Spleen (tissue), 11 donors: ENCODE measurements around the gene ILKAP. TPM values are rescaled to one million over a fixed set of nuclear protein-coding genes. Genes with fewer than 3 reads are reported as not detected.

Source experiments
- DNase-seq: peaks from one replicate; pipeline ENCODE4 v3.0.0-alpha.2; 2020
- H3K27ac ChIP-seq, 8 donors: fragments of 200-600 bp; sonication (generic) in 7 of 8; 1 replicate in 4 of 8; 2 replicates in 4 of 8; pipeline versions ENCODE4 v1.5.0 to v1.8.0; 2016 to 2021; ENCODE audit warnings: inconsistent platforms in 4 of 8, mild to moderate bottlenecking in 4 of 8, moderate library complexity in 1 of 8
- H3K27me3 ChIP-seq, 7 donors: fragments of 200-600 bp; sonication (generic) in 6 of 7; replicated peaks in 1 of 7; 1 replicate in 4 of 7; 2 replicates in 3 of 7; pipeline versions ENCODE4 v1.5.0 to v1.8.0; 2016 to 2021; ENCODE audit warnings: inconsistent platforms in 3 of 7, mild to moderate bottlenecking in 1 of 7
- H3K36me3 ChIP-seq, 6 donors: fragments of 200-600 bp; sonication (generic) in 5 of 6; 1 replicate in 4 of 6; 2 replicates in 2 of 6; pipeline versions ENCODE4 v1.5.0 to v1.8.0; 2016 to 2021; ENCODE audit warnings: inconsistent platforms in 2 of 6
- H3K4me1 ChIP-seq, 6 donors: fragments of 200-600 bp; sonication (generic) in 5 of 6; 1 replicate in 3 of 6; 2 replicates in 3 of 6; pipeline versions ENCODE4 v1.5.0 to v1.8.0; 2016 to 2021; ENCODE audit warnings: inconsistent platforms in 3 of 6
- H3K4me3 ChIP-seq, 8 donors: fragments of 200-600 bp; sonication (generic) in 7 of 8; 1 replicate in 4 of 8; 2 replicates in 4 of 8; pipeline versions ENCODE4 v1.5.0 to v1.8.0; 2016 to 2021; ENCODE audit warnings: inconsistent platforms in 4 of 8, mild to moderate bottlenecking in 4 of 8, moderate library complexity in 2 of 8
- H3K9me3 ChIP-seq, 8 donors: fragments of 200-600 bp; sonication (generic) in 7 of 8; 1 replicate in 4 of 8; 2 replicates in 4 of 8; pipeline versions ENCODE4 v1.5.0 to v1.8.0; 2016 to 2021; ENCODE audit warnings: inconsistent platforms in 4 of 8
- POLR2A ChIP-seq, 3 donors: fragments of 450-650 bp; IDR thresholded peaks; one replicate each; pipeline ENCODE4 v1.5.1; 2017; ENCODE audit warnings: antibody characterized with exemption in 3 of 3, mild to moderate bottlenecking in 1 of 3
- POLR2AphosphoS5 ChIP-seq, 3 donors: sonication (generic); formaldehyde crosslinking; IDR thresholded peaks; one replicate each; pipeline ENCODE4 v1.5.1; 2017; ENCODE audit warnings: antibody characterized with exemption in 3 of 3
- WGBS, 5 donors: extraction: QIAGEN DNeasy Blood & Tissue Kit in 3 of 5; methylation state at CpG; one replicate each; pipeline versions ENCODE4 v1.1.5 to v1.1.7; 2013 to 2018; 5-methylcytosine and 5-hydroxymethylcytosine counted together
- intact Hi-C: fragments of 100-400 bp; cut with DNase I; formaldehyde crosslinking; loops from one replicate; pipeline ENCODE4 v1.15.0; 2023; ENCODE audit warnings: low total_unique reads
- polyA plus RNA-seq, 3 donors: library from polyadenylated mRNA; stranded (reverse); fragments of 200-250 nt; gene quantifications; one replicate each; pipeline ENCODE4 v1.2.1, GENCODE V29; 2013
- total RNA-seq, 7 donors: library from RNA; depleted of rRNA in 3 of 7; stranded (reverse); fragments of >200 nt in 3 of 7; fragmentation: NEBNext Ultra II Directional in 4 of 7; extraction: Animal tissue kit (Norgen Biotek cat#: 25700) in 4 of 7; gene quantifications; one replicate each; pipeline versions ENCODE4 v1.1.0 to v1.2.1, GENCODE V29; 2016 to 2021
- TF ChIP-seq, protein P1 (sequence below), 11 experiments: fragments of 200-600 bp in 7 of 11; fragments of 450-650 bp in 4 of 11; sonication (generic) in 4 of 11; IDR thresholded peaks in 8 of 11; conservative IDR thresholded peaks in 3 of 11; 1 replicate in 7 of 11; 2 replicates in 4 of 11; pipeline versions ENCODE4 v1.4.0 to v1.8.0; 2016 to 2021; ENCODE audit warnings: antibody characterized with exemption in 11 of 11, inconsistent platforms in 4 of 11, mild to moderate bottlenecking in 1 of 11
- donor health status: healthy with polysubstance abuse.
- donor health status: DM: no; HTN: no; CAD: no; lungs with moderate emphysema.
- donor health status: DM: no; HTN: no; CAD: no.
- donor health status: Bipolar disorder and iron deficiency.
- donor health status: healthy.
- donor health status: DM: no; HTN: no; CAD: no.
- donor health status: DM: yes; HTN: yes; CAD: no.

Gene ILKAP
- total and polyA plus RNA-seq, 10 donors, result 39.7 to 64.5 (median 50.1) TPM

GRCh38 chr2:238140040-238140439, 63.5 kb downstream of the ILKAP start:
- WGBS, 5 donors, result 89 to 98% (median 92%) methylated on average over 5 to 7 of the region's 7 CpGs
- Histone ChIP-seq H3K4me1 (peaks cover 0 to 19% (median 9%) of the 10 kb centered on the region in 6 donors), H3K36me3 (no peaks in the 10 kb centered on the region), H3K27ac (no peak overlapping the region), H3K9me3 (no peaks in the 10 kb centered on the region), H3K27me3 (peaks cover 0 to 18% (median 0%) of the 10 kb centered on the region in 7 donors), H3K4me3 (no peak overlapping the region)
- intact Hi-C loops, result no loop called here
- no peak for DNase-seq
- no peak for TF ChIP-seq POLR2A (IDR thresholded peaks at IDR 0.05)
- no peak for TF ChIP-seq POLR2AphosphoS5 (IDR thresholded peaks at IDR 0.05)
- TF ChIP-seq, protein P1, sequence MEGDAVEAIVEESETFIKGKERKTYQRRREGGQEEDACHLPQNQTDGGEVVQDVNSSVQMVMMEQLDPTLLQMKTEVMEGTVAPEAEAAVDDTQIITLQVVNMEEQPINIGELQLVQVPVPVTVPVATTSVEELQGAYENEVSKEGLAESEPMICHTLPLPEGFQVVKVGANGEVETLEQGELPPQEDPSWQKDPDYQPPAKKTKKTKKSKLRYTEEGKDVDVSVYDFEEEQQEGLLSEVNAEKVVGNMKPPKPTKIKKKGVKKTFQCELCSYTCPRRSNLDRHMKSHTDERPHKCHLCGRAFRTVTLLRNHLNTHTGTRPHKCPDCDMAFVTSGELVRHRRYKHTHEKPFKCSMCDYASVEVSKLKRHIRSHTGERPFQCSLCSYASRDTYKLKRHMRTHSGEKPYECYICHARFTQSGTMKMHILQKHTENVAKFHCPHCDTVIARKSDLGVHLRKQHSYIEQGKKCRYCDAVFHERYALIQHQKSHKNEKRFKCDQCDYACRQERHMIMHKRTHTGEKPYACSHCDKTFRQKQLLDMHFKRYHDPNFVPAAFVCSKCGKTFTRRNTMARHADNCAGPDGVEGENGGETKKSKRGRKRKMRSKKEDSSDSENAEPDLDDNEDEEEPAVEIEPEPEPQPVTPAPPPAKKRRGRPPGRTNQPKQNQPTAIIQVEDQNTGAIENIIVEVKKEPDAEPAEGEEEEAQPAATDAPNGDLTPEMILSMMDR (IDR thresholded peaks at IDR 0.05 in 8 of 11, conservative IDR thresholded peaks at IDR 0.05 in 3 of 11), result no peak

- H3K9me3 ChIP-seq, result no peaks in the 10 kb centered on the region
- no peaks in the 10 kb centered on the region for H3K36me3 ChIP-seq
- H3K27me3 ChIP-seq, result peaks cover 0 to 18% (median 0%) of the 10 kb centered on the region in 7 donors
- intact Hi-C loops, result no loop called here
- TF ChIP-seq, protein P1 (IDR thresholded peaks at IDR 0.05 in 8 of 11, conservative IDR thresholded peaks at IDR 0.05 in 3 of 11), result peak in 10 of 11 experiments; percentile 12 to 73 (median 53)
- TF ChIP-seq POLR2AphosphoS5 (IDR thresholded peaks at IDR 0.05) (peak in 1 of 3 donors; percentile 12), POLR2A (IDR thresholded peaks at IDR 0.05) (no peak)
- DNase-seq, result no peak
- peak overlapping the region in 2 of 8 donors; percentile 21 to 34 for H3K4me3 ChIP-seq
- 48 to 73% (median 60%) methylated on average over 34 to 56 of the region's 56 CpGs for WGBS, 5 donors
- H3K27ac ChIP-seq, result no peak overlapping the region
- peaks cover 0 to 19% (median 9%) of the 10 kb centered on the region in 6 donors for H3K4me1 ChIP-seq
Observed at GRCh38 chr2:238139196-238140039, 64.1 kb downstream of the ILKAP start.

- Histone ChIP-seq H3K4me1 (peaks cover 0 to 19% (median 9%) of the 10 kb centered on the region in 6 donors), H3K36me3 (no peaks in the 10 kb centered on the region), H3K9me3 (no peaks in the 10 kb centered on the region), H3K27ac (no peak within 1 kb of the TSS), H3K27me3 (peaks cover 0 to 18% (median 0%) of the 10 kb centered on the region in 7 donors), H3K4me3 (peak within 1 kb of the TSS in 2 of 8 donors; percentile 21 to 34)
- TF ChIP-seq, protein P1 (IDR thresholded peaks at IDR 0.05 in 8 of 11, conservative IDR thresholded peaks at IDR 0.05 in 3 of 11), result no peak
- TF ChIP-seq POLR2AphosphoS5 (IDR thresholded peaks at IDR 0.05) (no peak), POLR2A (IDR thresholded peaks at IDR 0.05) (no peak)
- DNase-seq, result no peak
- intact Hi-C loops, result no loop called here
- WGBS, 5 donors, result 52 to 68% (median 66%) methylated on average over 11 to 22 of the region's 22 CpGs
Observed at GRCh38 chr2:238138331-238139195, 64.9 kb downstream of the ILKAP start, which contains the start of gene KLHL30. TSS of gene KLHL30 (plus strand) at chr2:238138668. CDS start at chr2:238140755, 2,087 bp downstream.
